NK-92 (cell line): ENCODE data around the gene THSD4.
"Not testable (repeated sequence)": the region's sequence is repeated elsewhere in the genome, so short reads cannot be mapped to it uniquely, and the experiment has no call there.

Experiments used
- DNase-seq: peaks from one replicate; lab custom pipeline; 2025; ENCODE audit not compliant: unreplicated experiment; lab: John Stamatoyannopoulos, UW

Gene THSD4

DNA sequence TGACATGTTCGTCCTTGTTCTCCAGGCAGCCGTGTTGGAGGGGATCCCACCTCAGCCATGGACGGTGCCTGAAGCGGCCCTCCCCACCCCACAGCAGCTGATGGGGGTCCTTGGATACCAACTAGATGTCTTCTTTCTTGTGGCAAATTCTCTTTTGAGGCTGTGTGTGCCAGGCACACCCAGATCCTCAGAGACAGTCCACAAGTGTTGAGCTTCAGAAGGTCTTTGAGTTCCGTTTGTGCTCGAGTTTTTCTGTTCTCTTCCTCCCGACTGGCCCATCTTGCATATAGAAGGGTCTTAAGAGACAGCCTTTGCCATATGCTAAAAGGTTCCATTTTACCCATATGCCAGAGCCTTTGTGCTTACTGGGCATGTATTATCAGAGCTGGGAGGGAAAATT, 227.4 kb downstream of the THSD4 start:
- DNase-seq = no peak

DNA sequence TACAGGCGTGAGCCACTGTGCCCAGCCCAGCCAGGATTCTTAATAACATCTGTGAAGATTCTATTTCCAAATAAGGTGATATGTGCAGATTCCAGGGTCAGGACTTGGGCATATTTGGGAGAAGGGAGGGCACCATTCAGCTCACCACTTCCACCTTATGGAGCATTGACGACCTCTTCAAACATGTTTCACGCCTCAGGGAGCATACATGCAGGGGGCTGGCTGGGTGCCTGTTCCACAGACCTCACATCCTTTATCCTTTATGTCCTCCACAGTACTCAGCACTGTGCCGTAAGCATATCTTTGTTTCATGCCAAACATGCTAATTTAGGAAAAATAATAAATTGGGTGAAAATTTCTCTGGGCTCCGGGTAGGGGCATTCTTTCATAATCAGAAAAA, 229.0 kb downstream of the THSD4 start:
- no peak for DNase-seq

DNA sequence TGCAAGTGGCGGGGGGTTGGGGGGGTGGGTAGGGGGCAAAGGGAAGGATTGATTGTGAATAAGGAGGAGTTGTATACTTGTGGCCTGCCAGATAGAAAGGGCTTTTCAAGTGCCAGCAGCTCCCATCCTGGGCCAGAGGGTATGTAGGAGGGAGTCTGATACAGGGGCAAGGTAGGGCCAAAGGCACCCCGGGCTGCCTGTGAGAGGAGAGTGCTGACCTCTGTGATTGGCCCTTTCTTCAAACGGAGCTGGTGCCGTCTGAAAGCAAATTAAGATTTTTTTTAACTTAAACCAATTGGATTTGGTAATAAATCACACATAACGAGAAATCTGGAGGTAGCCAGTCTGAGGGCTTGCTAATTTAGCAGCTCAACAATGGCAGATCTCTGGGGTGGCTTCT, 229.9 kb downstream of the THSD4 start:
- no peak for DNase-seq

DNA sequence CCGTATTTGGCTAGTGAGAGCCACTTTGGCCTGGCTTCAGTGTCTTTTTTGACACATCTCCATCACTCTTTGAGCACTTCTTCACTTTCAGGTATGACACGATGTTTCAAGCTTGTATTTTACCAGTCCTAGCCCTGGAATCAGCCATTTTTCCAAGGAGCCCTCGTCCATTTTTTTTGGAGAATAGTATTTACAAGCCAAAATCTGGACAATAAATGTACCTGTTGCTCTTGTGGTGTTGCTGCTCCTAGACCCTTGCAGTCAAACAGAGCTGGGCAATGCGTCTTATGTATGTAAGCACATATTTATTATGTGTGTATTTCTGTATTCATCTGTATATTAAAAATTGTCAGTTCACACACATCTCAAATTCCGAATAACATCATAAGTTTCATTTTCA, 231.2 kb downstream of the THSD4 start:
- no peak for DNase-seq

DNA sequence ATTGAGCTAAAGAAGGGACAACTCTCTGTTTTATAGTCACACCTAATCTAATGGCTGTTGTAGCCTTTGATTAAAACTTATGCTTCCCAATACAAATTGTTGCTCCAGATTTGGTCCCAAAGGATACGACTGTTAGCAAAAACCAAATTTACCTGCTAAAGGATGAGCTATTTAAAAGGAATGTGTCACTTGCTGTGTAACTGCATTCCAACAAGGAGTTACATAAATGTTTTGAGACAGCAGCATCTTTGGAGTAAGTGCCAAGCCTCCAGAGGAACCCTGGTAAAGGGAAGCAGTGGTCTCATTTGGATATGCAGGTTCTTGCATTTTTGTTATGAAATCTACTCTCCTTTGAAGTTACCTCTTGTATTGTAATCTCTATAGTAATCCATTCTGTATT, 233.3 kb downstream of the THSD4 start:
- no peak for DNase-seq

GRCh38 chr15:71349336-71349735, 234.1 kb downstream of the THSD4 start:
- DNase-seq = no peak

GRCh38 chr15:71349736-71350526, 234.7 kb downstream of the THSD4 start:
- no peak for DNase-seq

DNA sequence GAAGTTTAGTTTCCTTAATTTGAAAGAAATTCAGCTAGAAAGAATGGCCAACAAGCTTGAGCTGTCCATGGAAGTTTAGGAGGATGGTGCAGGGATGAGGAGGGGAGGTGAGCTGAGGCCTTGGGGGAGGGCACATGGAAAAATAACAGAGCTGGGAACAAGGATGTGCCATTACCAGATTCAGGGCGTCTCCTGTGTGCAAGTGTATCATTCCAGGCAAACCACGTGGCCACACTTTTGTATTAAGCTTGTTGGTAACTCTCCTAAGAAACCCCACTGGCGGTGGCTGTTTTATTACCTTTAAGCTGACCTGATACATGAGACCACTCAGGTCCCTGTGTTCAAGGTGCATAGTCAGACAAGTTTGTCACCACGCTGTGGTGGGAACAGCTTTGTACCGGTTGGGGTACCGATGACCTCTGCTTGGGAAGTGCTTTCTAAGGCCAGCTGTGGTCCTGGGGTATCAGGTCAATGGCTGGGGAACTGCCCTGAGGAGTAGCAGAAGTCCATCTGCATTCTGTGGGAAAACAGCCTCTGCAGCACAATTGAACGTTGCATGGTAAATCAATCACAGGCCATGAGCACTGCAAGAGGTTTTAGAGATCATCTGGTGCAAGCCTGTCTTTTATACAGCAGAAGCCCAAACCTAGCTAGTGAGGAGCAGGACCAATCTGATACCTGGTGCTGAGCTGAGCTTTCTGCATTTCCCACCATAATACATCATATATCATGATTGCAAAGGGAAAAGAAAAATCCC, 235.5 kb downstream of the THSD4 start:
- DNase-seq = no peak

GRCh38 chr15:71352125-71352524, 236.9 kb downstream of the THSD4 start:
- DNase-seq = no peak

DNA sequence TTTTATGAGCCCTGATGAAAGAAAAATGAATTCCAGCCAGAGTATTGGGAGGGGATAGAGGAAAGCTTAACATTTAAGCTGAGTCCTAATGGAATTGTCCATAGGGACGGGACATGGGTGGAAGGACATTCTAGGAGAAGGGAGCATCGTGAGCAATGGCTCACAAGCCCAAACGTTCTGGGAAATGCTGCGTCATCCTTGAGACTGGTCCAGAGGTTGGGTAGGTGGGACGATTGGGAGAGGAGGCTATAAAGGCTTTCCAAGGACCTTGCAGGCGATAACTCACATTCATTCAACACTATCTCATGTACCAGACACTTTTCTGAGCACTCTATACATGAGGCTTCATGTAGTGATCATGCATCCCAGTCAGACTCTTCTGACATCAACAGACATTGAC, 237.5 kb downstream of the THSD4 start:
- DNase-seq = no peak

DNA sequence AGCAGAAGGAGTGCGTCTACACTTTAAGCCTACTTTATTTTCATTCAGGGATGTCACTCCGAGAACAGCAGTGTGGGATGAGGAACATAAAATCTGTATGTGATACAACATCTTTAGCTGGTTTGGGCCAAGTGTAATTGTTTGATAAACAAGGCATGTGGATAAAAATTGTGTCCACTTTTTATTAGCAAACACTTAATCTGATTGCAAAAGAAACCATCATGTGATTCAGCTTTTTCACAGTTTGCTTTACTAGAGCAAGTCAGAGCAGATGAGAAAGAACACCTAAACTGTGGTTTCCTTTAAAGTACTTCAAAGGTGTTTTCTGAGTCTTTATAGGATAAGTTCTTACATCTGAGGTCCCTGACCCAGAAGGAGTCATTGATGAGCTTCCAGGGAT, 237.9 kb downstream of the THSD4 start:
- DNase-seq = no peak

DNA sequence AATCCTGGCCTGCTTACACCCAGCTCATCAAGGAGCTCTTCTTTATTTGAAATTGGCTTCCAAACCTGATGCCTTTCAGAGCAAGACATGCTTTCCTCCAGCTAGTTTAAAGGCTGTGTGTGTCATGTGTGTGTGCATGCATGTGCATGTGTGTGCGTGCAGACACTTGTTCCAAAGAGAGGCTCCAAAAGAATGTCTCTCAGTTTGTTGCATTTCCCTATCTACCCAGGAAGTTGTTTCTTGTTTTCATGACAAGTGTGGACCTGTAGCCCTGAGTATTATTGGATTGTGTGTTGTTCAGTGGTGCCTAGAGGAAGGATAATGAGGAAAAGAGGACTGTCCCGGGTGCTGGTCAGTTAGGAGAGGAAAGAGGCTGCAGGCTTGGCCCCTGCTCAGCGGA, 240.0 kb downstream of the THSD4 start:
- no peak for DNase-seq

DNA sequence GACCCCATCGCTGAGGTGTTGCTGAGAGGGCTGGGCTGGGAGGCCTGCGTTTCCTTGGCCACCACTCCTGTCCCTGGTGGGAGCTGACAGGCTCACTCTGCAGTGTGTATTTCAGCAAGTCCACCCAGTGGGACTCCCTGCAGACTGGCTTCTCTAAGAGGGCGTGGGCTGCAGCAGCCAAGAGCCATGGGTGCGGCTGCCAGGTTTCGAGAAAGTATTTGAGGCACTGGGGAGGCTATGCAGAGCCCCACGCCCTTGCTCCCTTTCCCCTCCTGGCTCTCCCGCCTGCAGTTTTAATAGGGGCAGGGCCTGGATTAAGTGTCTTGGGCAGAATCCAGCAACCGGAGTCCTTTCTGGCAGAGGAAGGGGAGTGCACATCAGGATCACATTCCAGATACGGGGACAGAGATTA, 242.1 kb downstream of the THSD4 start:
- DNase-seq = no peak

GRCh38 chr15:71357967-71358366, 242.7 kb downstream of the THSD4 start:
- DNase-seq = no peak

DNA sequence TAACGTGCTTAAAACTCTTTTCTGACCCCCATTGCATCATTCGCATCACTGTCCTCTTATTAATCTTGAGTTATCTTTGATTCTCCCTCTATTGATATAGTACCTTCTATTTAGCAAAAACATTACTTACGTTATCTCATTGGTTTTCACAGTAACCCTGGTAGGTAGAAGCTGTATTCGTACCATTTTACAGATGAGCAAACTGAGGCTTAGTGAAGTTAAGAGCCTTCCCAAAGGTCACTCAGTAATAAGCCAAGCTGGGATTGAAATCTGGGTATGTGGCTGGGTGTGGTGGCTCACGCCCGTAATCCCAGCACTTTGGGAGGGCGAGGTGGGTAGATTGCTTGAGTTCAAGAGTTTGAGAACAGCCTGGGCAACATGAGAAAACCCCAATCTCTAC, 244.0 kb downstream of the THSD4 start:
- no peak for DNase-seq

GRCh38 chr15:71362556-71362955, 247.3 kb downstream of the THSD4 start:
- no peak for DNase-seq

DNA sequence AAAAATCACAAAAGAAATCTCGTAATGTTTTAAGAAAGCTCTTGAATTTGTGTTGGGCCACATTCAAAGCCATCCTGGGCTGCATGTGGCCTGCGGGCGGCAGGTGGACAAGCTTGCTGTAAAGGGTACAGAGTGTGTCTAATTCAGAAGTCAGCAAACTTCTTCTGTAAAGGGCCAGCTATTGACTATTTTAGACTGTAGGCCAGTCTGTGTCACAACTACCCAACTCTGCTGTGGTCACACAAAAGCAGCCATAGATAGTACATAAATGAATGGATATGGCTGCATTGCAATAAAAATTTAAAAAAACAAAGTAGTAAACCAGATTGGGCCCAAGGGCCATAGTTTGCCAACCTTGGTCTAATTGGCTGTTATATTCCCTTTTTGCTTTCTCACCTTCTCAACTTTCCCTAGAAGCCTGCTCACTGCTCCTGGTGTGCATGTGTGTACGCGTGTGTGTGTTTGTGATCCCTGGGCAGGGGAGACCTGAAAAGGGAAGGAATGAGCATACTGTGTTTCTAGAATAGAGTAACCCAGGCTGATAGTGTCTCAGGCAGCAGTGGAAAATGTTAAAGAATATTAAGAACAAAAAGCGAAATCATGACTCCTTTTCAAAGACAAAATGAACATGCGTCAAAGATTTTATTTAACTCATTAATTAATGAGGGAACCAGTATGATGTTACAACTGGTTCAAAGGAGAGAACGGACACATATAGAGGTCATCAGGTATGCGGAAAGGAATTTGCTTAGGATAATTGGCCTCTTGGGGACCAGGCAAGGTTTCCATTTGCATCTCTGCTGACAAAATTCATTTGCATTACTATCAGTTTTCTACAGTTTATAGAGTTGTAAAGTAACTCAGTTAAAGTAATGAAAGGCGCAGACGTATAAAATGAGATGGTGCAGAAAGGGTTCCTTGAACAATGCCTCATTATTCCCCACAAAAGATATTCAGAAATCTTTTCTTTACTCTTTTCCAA, 248.0 kb downstream of the THSD4 start:
- DNase-seq = no peak

- DNase-seq = no peak
Observed at GRCh38 chr15:71364117-71364584, 248.9 kb downstream of the THSD4 start.

DNA sequence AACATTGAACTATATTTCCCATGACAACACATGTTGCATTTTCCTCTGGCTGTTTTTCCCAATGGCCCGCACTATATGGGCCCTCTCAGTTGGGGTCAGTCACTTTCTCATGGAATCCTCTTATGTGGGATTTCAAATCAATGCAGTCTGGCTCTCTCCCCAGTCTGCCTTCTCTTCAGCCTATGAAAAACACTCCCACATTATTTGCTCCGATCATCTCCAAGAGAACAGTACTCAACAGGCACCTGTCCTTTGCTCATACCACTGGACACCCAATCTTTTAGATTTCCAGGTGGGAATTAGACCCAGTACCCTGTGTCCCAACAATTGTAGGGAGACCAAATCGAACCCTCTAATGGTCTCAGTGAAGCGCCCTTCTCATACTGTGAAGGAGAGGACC, 251.3 kb downstream of the THSD4 start:
- no peak for DNase-seq

GRCh38 chr15:71366926-71367325, 251.7 kb downstream of the THSD4 start:
- DNase-seq = no peak

- not testable (repeated sequence) for DNase-seq
Observed at GRCh38 chr15:71367737-71368136, 252.5 kb downstream of the THSD4 start.
